ACHN (cell line): Measurements from ENCODE around the gene CA6.
"Not testable (repeated sequence)": the region's sequence is repeated elsewhere in the genome, so short reads cannot be mapped to it uniquely, and the experiment has no call there.

ENCODE experiments used
- DNase-seq: peaks from one replicate; pipeline ENCODE4 v3.0.0-alpha.2; 2015
- in situ Hi-C: cut with HindIII; loops from 2 replicates; pipeline ENCODE4 v1.10.0; 2017; ENCODE audit warnings: low sequenced_read_pairs, low pct_ligation_motif_present, low pct_unique_long_range_greater_than_20kb

The CA6 gene

DNA sequence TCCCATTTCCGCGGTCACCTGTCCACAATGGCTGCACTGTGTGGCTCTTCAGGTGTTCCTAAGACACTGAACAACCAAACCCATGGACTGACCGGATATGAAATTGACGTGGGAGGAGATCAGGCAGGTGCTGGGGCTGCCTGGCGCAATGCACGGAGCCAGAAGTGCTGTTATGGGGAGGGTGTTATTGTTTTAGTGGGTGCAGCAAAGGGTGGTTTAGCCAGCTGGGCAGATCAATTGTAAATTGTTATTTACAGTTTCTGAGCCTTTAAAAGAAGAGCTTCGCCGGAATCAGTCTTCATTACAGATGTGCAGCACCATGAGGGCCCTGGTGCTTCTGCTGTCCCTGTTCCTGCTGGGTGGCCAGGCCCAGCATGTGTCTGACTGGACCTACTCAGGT, at the start of gene CA6:
TSS of gene CA6 (plus strand) at position 301 of the 400 bp plus-strand sequence. CDS start at position 320, 19 bp downstream.
- in situ Hi-C loops = no loop called here
- DNase-seq = no peak

DNA sequence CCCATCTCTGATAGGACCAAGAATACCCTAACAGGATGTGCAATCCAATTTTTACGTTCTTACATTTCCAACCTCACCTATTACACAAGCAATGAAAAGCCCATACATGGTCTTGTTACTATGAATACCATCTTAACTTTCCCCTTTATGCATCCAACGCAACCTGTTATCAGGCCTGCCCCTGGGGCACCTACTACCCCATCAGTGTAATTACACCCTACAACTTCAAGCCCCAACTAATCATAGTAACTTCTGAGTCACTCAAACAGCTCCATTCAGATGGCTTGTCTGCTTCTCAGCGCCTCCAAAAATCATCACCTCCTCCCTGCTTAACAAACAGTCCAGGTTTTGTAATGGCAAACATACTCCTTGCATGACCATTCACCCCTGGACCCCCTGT, 48.9 kb upstream of the CA6 start:
- DNase-seq, in situ Hi-C loops: not testable (repeated sequence)

DNA sequence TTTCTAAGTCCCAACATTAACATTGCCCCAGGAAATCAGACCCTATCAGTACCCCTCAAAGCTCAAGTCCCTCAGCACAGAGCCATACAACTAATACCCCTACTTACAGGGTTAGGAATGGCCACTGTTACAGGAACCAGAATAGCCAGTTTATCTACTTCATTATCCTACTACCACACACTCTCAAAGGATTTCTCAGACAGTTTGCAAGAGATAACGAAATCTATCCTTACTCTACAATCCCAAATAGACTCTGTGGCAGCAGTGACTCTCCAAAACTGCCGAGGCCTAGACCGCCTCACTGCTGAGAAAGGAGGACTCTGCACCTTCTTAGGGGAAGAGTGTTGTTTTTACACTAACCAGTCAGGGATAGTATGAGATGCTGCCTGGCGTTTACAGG, 48.2 kb upstream of the CA6 start:
- DNase-seq, in situ Hi-C loops: not testable (repeated sequence)

DNA sequence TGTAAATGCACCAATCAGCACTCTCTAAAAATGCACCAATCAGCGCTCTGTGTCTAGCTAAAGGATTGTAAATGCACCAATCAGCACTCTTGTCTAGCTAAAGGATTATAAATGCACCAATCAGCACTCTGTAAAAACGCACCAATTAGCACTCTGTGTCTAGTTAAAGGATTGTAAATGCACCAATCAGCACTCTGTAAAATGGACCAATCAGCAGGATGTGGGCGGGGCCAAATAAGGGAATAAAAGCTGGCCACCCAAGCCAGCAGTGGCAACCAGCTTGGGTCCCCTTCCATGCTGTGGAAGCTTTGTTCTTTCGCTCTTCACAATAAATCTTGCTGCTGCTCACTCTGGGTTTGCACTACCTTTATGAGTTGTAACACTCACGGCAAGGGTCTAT, 47.2 kb upstream of the CA6 start:
- in situ Hi-C loops, DNase-seq: not testable (repeated sequence)

DNA sequence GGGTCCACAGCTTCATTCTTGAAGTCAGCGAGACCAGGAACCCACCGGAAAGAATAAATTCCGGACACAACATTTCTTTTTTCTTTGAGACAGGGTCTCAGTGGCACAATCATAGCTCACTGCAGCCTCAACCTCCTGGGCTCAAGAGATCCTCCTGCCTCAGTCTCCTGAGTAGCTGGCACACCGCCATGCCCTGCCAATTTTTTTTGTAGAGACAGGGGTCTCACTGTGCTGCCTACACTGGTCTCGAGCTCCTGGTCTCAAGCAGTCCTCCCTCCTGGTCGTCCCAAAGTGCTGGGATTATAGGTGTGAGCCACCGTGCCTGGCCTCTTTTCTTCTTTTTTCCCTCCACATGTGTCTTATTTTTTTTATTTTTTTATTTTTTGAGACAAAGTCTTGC, 46.6 kb upstream of the CA6 start:
- in situ Hi-C loops = no loop called here
- DNase-seq = no peak

DNA sequence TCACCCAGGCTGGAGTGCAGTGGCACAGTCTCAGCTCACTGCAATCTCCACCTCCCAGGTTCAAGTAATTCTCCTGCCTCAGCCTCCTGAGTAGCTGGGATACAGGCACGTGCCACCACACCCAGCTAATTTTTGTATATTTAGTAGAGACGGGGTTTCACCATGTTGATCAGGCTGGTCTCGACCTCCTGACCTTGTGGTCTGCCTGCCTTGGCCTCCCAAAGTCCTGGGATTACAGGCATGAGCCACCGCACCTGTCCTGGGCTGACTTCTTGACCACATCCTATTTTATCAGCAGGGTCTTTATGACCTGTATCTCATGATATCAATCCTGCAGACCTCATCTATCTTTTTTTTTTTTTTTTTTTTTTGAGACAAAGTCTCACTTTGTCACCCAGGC, 45.0 kb upstream of the CA6 start:
- DNase-seq, in situ Hi-C loops: not testable (repeated sequence)

- peak; percentile 76 for DNase-seq
- in situ Hi-C loops = no loop called here
Measured at GRCh38 chr1:8902765-8903164, 42.9 kb upstream of the CA6 start.

GRCh38 chr1:8903410-8903809, 42.3 kb upstream of the CA6 start:
- DNase-seq = peak; percentile 32
- in situ Hi-C loops = no loop called here

DNA sequence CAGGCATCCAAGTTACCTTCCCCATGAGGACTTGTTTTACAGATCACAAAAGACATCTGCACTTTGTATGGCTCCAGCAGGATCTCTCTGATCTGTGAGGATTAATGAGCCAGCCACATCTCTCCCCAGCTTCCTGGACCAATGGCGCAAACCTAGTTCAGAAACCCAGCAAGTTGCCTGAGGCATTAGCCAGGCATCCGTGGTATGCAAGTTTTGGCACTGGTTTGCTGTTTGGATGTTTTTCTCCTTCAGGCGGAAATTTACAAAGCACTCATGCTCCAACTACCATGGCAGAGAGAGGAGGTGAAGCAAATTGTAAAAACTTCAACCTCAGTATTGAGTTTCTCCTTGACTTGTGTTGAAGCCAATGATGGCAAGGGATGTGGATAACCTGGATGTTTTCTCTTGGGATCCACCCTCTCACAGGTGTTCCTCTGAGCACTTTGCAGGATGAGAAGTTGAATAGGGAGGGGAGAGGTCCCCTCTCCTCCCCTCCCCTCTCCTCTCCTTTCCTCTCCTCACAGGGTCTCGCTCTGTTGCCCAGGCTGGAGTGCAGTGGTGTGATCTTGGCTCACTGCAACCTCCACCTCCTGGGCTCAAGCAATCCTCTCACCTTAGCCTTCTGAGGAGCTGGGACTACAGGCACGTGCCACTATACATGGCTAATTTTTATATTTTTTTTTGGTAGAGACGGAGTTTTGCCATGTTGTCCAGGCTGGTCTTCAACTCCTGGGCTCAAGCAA, 41.6 kb upstream of the CA6 start:
- in situ Hi-C loops = no loop called here
- peak; percentile 96 for DNase-seq

GRCh38 chr1:8905582-8906191, 40.0 kb upstream of the CA6 start:
- in situ Hi-C loops = no loop called here
- DNase-seq = no peak

- no peak for DNase-seq
- in situ Hi-C loops = no loop called here
Measured at GRCh38 chr1:8908388-8909151, 37.1 kb upstream of the CA6 start.

GRCh38 chr1:8910331-8910730, 35.3 kb upstream of the CA6 start:
- in situ Hi-C loops = no loop called here
- no peak for DNase-seq

- no peak for DNase-seq
Measured at GRCh38 chr1:8910914-8911313, 34.8 kb upstream of the CA6 start.

DNA sequence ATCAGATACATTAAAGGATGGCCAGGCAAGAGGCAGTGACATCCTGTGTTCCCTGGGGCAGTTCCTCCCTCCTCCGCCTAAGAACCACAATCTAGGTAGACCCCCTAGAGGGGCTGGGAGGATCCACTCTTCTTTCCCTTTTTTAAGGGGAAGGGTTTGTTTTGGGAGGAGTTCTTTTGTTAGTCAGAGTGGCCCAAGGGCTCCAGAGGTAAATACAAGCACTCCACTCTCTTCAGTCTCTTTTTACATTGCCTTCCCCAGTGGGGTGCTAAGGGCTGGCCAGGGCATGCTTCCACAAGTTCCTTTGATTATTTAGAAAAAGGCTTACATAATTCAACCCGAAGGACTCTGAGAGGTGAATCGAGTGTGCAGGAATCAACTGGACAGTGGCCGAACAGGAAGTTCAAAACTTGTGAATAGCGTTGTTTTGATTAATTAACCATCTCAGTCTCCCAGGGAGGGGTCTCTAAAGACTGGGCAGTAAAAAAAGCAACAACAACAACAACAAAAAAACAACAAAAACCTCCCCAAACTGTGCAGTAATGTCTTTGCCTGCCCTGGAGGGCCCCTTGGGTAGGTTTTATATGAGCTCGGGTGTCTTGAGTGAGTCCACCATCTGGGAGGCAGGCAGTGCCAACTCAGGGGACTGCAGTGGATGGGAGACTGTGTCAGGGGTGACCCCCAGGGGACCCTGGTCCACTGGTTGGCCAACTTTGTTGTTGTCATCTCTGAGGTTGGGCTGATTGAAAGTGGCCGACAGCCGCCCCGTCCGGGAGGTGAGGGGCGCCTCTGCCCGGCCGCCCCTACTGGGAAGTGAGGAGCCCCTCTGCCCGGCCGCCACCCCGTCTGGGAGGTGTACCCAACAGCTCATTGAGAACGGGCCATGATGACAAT, 34.0 kb upstream of the CA6 start:
- in situ Hi-C loops = no loop called here
- no peak for DNase-seq

More at GRCh38 chr1:8910914-8911313, 34.8 kb upstream of the CA6 start:
- in situ Hi-C loops = no loop called here

DNA sequence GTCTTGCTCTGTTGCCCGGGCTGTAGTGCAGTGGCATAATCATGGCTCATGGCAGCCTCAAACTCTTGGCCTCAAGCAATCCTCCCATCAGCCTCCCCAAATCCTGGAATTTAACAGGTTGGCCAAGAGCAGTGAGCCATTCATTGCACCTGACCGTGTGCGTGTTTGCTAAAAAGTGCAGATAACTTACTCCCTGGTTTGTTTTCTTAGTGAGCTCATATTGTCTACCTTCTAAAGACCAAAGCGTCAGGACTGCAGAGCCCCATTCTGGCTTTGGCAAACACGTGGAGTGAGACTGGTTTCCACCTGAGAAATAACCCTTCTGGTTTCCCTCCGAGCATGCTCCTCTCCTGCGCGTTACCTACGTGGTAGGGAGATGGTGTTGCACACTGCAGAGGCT, 32.2 kb upstream of the CA6 start:
- in situ Hi-C loops = no loop called here
- no peak for DNase-seq

- in situ Hi-C loops = no loop called here
- no peak for DNase-seq
Measured at GRCh38 chr1:8914466-8914865, 31.2 kb upstream of the CA6 start.

- in situ Hi-C loops = no loop called here
- no peak for DNase-seq
Measured at GRCh38 chr1:8915446-8915845, 30.2 kb upstream of the CA6 start.

GRCh38 chr1:8917536-8917935, 28.1 kb upstream of the CA6 start:
- not testable (repeated sequence) for DNase-seq

GRCh38 chr1:8922962-8923361, 22.7 kb upstream of the CA6 start:
- DNase-seq = no peak
- in situ Hi-C loops = no loop called here

More at GRCh38 chr1:8917536-8917935, 28.1 kb upstream of the CA6 start:
- in situ Hi-C loops = not testable (repeated sequence)
